Measurements from ENCODE around the gene GNAQ. TPM values are rescaled to one million over a fixed set of nuclear protein-coding genes. Genes with fewer than 3 reads are reported as not detected.
A peak's percentile ranks its signal among the peaks of the same experiment; 100 is the strongest.
"Not testable (repeated sequence)": the region's sequence is repeated elsewhere in the genome, so short reads cannot be mapped to it uniquely, and the experiment has no call there.

GNAQ gene
- total and polyA plus RNA-seq, 8 donors: 13.1 to 75.3 (median 38.5) TPM

- intact Hi-C loops (cut with DNase I; ENCODE audit: low total_unique reads): no loop called here
- WGBS, 5 donors: 59 to 75% (median 69%) methylated on average over 3 of the region's 3 CpGs
- DNase-seq: no peak
- Histone ChIP-seq H3K4me3 (no peak overlapping the region), H3K36me3 (no peaks in the 10 kb centered on the region), H3K4me1 (peaks cover 0 to 5% (median 0%) of the 10 kb centered on the region in 4 donors), H3K27ac (no peak overlapping the region), H3K9me3 (no peaks in the 10 kb centered on the region), H3K27me3 (no peaks in the 10 kb centered on the region)
- TF ChIP-seq POLR2A (IDR thresholded peaks at IDR 0.05): no peak
- no peak for TF ChIP-seq CTCF (IDR thresholded peaks at IDR 0.05)
- TF ChIP-seq EP300 (IDR thresholded peaks at IDR 0.05): no peak
- no peak for TF ChIP-seq POLR2AphosphoS5 (IDR thresholded peaks at IDR 0.05)
These were observed 265.0 kb downstream of the GNAQ start for GRCh38 chr9:77766587-77766986.

- Histone ChIP-seq H3K4me3 (no peak overlapping the region), H3K4me1 (peaks cover 0 to 5% (median 0%) of the 10 kb centered on the region in 4 donors), H3K36me3 (no peaks in the 10 kb centered on the region), H3K27me3 (no peaks in the 10 kb centered on the region), H3K9me3 (no peaks in the 10 kb centered on the region), H3K27ac (no peak overlapping the region)
- TF ChIP-seq POLR2A (IDR thresholded peaks at IDR 0.05) (no peak), CTCF (IDR thresholded peaks at IDR 0.05) (no peak), EP300 (IDR thresholded peaks at IDR 0.05) (no peak), POLR2AphosphoS5 (IDR thresholded peaks at IDR 0.05) (no peak)
- no peak for DNase-seq
- intact Hi-C loops (cut with DNase I; ENCODE audit: low total_unique reads): no loop called here
- WGBS, 5 donors: 82 to 91% (median 87%) methylated on average over 2 of the region's 2 CpGs
These were observed 265.8 kb downstream of the GNAQ start for GRCh38 chr9:77765781-77766259.

GRCh38 chr9:77764894-77765780 is 266.5 kb downstream of the GNAQ start:
- TF ChIP-seq POLR2AphosphoS5 (IDR thresholded peaks at IDR 0.05) (no peak), CTCF (IDR thresholded peaks at IDR 0.05) (peak in 3 of 7 experiments; percentile 13 to 42 (median 30))
- Histone ChIP-seq H3K27ac (no peak overlapping the region), H3K4me3 (no peak overlapping the region), H3K9me3 (no peaks in the 10 kb centered on the region), H3K4me1 (peaks cover 0 to 5% (median 0%) of the 10 kb centered on the region in 4 donors), H3K27me3 (no peaks in the 10 kb centered on the region), H3K36me3 (no peaks in the 10 kb centered on the region)
- WGBS, 5 donors: 81 to 86% (median 84%) methylated on average over 10 of the region's 10 CpGs
- peak in 1 of 2 donors; percentile 55 for DNase-seq
- intact Hi-C loops (cut with DNase I; ENCODE audit: low total_unique reads): no loop called here

GRCh38 chr9:77763566-77763965 is 268.0 kb downstream of the GNAQ start:
- Histone ChIP-seq H3K27ac (no peak overlapping the region), H3K27me3 (no peaks in the 10 kb centered on the region), H3K4me1 (no peaks in the 10 kb centered on the region), H3K4me3 (no peak overlapping the region), H3K9me3 (no peaks in the 10 kb centered on the region), H3K36me3 (no peaks in the 10 kb centered on the region)
- WGBS, 5 donors: 53 to 64% (median 57%) methylated on average over 4 of the region's 4 CpGs
- intact Hi-C loops (cut with DNase I; ENCODE audit: low total_unique reads): no loop called here
- TF ChIP-seq EP300 (IDR thresholded peaks at IDR 0.05) (no peak), POLR2A (IDR thresholded peaks at IDR 0.05) (no peak), CTCF (IDR thresholded peaks at IDR 0.05) (no peak), POLR2AphosphoS5 (IDR thresholded peaks at IDR 0.05) (no peak)
- DNase-seq: peak in 1 of 2 donors; percentile 45

- H3K27me3 ChIP-seq; H3K36me3 ChIP-seq; H3K9me3 ChIP-seq; H3K4me1 ChIP-seq; DNase-seq; H3K4me3 ChIP-seq; intact Hi-C loops (cut with DNase I; ENCODE audit: low total_unique reads); H3K27ac ChIP-seq: not testable (repeated sequence)
- WGBS, 5 donors: 98% methylated on average over 8 to 17 of the region's 25 CpGs; no CpG with 5 or more reads in 2 of the 5 donors
These were observed 270.7 kb downstream of the GNAQ start for GRCh38 chr9:77760919-77761318.
